ENCODE data around the gene TTC31.
A peak's percentile ranks its signal among the peaks of the same experiment; 100 is the strongest.

TTC31 gene

DNA sequence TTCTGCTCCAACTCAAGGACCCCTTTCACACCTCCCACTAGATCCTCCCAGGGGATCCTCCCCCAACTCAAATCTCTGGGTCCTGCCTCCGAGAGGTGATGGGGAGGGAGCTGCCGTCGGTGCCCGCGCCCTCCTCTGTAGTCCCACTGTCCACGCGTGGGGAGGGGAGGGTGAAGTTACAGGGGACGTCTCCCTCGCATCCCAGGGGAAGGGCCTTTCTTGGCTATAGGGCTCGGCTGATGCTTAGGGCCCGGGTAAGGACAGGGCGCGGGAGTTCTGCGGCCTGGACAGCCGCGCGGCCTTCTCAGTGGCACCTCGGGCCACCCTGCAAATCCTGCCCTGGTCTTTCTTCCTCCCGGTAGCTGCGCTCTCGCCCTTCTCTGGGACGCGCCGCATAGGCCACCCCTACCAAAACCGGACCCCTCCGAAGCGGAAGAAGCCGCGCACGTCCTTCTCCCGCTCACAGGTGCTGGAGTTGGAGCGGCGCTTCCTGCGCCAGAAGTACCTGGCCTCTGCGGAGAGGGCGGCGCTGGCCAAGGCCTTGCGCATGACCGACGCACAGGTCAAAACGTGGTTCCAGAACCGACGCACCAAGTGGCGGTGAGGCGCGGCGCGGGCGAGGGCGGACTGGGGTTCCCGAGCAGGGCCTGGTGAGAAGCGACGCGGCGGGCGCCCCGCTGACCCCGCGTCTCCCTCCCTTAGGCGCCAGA lies 32.5 kb downstream of the TTC31 start:
- peak overlapping the region; percentile 3 to 31 (median 23) for H3K4me3 ChIP-seq
- H3K27ac ChIP-seq, result no peak overlapping the region

DNA sequence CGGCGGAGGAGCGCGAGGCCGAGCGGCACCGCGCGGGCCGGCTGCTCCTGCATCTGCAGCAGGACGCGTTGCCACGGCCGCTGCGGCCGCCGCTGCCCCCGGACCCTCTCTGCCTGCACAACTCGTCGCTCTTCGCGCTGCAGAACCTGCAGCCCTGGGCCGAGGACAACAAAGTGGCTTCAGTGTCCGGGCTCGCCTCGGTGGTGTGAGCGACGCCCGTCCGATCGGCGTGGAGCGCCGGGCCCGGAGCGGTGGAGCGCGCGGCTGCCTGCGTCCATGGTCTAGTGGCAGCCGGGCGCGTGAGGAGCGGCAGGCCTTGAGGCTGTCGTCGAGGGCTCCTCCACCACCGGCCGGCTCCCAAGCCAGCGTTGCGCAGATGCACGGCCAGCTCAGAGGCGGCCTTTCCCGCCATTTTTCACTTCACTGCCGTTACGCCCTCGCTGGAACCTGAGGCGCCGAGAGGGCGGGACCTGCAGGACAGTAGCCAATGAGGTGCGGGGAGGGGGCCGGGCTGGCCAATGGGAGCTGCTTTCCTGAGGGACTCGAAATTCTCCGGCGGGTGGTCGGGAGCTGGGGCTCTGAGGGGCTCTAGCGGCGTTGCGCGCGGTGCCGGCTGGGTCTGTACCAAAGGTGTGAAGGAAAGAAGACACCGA lies 33.2 kb downstream of the TTC31 start:
- Histone ChIP-seq H3K27ac (no peak overlapping the region), H3K4me3 (peak overlapping the region; percentile 3 to 31 (median 23))

DNA sequence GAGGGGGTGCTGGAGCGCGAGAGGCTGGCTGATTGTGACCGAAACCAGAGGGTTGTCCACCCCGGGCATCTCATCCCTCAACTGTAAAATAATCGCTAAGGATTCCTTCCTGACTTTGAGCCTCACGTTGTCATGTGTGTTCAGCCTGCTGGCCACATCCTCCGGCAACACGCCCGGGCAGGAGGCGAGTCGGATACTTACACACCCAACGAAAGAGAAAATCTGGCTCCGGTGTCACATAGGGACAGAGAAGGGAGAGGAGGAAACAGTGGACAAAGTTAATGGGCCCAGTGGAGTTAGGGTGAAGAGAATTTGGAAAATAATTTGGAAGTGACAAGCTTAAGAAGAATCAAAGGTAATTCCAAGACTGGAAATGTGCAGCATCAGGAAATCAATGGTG lies 33.8 kb downstream of the TTC31 start:
- Histone ChIP-seq H3K27ac (no peak overlapping the region), H3K4me3 (peak overlapping the region in 3 of 7 experiments; percentile 23 to 31 (median 31))

DNA sequence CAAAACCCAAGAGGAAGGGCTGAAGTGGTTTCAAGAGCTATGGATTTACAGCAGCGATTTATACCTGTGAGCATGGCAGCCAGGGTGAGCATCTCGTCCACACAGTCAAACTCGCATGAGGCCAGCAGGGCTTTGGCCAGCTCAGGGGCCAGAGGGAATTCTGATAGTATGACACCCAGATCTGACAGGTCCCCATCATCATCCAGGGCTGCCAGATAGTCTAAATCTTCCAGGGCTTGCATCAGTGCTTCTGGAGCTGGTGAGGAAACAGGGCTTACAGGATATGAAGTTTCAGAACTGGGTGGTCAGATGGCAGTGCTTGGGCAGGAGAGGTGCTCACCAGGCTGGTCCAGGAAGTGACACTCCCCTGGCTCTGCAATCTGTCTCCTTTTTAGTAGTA lies 39.6 kb downstream of the TTC31 start:
- Histone ChIP-seq H3K4me3 (no peak overlapping the region), H3K27ac (no peak overlapping the region)

DNA sequence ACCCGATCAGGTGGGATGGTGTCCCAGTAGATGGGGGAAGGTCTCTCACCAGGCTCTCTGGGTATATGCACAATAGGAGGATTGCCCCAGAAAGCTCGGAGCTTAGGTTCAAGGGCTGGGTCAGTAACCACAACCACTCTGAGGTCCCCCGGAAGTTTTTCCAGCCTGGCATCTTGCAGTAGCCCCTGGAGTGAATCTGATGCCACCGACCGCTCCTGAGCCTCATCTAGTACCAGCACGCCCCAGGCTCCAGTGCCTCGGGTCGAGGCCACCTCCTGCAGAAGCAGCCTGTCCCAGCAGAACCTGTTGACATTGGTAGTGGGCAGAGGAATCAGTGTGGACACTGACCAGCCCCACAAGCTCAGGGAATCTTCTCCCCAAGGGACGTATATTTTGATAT lies 41.1 kb downstream of the TTC31 start:
- no peak overlapping the region for H3K27ac ChIP-seq
- H3K4me3 ChIP-seq, result no peak overlapping the region

DNA sequence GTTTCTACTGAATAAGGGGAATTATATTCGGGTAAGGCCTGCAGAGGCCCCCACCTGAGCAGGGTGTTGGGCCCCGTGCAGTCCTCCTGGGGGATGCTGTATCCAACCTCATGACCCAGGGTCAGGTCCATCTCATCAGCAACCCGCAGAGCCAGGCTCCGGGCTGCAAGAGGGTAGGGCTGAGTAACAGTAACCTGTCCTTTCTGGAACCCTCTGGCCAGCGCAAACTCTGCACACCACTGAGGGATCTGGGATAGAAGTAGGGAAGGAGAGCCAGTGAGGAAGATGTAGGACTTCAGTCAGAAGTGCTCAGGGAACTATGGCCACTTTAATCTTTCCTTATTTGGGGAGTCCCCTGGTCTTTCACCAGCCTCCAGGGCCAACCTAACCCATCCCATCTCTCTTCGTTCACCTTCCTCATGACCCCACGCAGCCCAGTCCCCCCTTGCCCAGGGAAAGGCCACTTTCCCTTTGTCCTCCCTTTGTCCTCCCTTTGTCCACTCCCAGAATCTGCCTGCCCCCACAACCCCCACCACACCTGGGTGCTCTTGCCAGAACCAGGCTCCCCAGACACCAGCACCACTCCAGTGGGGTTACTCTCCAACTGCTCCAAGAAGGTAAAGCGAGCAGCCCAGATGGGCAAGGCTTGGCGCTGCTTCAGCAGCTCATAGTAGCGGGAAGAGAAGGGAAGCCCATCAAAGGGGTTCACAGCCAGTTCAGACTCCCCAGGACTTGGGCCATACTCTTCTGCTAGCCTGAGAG lies 42.3 kb downstream of the TTC31 start:
- Histone ChIP-seq H3K4me3 (no peak overlapping the region), H3K27ac (no peak overlapping the region)

DNA sequence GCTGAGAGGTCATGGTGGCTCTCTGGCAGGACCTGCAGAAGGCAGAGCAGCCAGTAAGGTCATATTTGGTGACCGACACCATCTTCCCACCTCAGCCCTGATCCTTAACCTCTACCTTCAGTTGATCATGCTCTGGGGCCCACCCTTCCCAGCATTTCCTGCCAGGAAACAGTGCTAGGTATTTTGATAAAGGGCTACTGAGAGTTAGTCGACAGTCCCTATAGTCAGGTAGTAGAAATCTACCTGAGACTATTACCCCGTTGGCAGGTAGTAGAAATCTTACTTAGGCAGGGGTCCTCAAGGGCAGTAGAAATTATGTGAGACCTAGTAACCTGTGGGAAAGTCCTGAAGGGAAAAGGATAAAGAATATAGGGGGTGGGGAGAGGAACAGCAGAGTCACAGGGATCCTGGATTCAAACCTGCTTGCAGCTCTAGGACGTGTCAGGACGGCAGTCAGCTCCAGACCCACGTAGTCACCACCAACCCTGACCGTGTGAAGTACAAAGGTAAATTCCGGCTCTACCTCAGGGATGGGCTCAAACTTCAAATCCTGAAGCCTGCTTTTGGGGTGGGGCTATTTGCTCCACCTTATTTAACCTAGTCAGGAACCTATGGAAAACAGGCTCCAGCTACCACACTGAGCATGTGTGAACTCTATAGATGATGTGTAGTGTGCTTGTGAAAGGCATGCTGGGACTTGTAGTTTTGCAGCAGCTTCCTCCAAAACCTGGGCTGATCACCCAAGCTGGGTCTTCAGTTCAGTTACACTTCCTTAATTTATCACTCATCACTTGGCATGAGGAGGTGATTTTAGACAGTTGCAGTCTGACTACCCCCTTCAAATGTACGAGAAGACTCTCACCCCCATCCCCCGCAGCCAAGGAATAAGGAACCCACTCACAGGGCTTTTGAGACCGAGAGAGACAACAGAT lies 43.1 kb downstream of the TTC31 start, which contains the start of gene DQX1:
TSS of gene DQX1 (minus strand) at position 515 of the 932 bp plus-strand sequence. CDS start at position 13, 502 bp downstream.
- H3K27ac ChIP-seq, result peak within 1 kb of the TSS in 1 of 21 experiments; percentile 34
- H3K4me3 ChIP-seq, result no peak within 1 kb of the TSS

DNA sequence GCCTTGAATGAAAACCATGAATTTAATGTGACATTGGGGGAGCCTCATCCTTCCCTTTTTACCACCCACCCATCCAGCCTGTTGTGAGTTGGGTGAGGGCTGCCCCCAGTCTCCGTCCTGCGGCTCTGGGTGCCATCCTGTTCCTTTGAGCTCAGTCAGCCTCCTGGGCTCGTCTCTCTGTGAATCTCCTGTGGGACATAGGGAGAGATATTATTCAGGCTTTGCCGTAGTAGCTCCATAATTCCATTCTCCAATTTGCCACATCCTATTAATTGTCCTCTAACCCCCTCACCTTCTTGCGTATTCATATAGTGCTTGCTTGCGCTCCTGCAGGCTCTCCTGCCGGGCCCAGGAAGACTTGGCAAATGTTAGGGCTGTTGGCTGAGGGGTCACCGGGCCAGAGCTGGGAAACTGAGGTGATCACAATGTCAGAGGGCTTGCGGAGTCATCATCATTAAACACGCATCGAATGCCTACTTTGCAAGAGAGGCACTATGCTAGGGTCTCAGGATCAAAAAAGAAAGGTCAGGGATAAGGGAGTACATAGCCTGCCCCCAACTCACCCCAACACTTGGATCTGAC lies 43.9 kb downstream of the TTC31 start:
- Histone ChIP-seq H3K4me3 (no peak overlapping the region), H3K27ac (no peak overlapping the region)

DNA sequence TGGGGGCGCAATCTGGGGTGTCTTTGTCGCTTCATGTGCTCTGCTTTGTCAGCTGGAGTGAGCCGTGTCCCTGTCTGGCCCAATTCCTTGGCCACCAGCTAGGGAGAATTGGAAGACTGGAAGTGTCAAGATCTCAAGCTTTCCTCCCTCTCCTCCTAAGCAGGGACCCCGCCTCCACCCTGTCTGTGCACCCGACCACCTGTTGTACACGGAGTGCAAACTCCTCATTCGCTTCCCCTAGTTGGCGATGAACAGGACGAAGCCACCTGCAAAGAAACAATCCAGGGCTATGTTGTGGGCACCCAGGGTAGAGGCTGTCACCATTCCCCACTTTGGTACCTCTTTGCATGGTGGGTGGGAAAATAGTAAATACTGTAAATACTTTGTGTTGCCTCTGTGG lies 44.9 kb downstream of the TTC31 start:
- H3K4me3 ChIP-seq, result no peak overlapping the region
- H3K27ac ChIP-seq, result no peak overlapping the region

DNA sequence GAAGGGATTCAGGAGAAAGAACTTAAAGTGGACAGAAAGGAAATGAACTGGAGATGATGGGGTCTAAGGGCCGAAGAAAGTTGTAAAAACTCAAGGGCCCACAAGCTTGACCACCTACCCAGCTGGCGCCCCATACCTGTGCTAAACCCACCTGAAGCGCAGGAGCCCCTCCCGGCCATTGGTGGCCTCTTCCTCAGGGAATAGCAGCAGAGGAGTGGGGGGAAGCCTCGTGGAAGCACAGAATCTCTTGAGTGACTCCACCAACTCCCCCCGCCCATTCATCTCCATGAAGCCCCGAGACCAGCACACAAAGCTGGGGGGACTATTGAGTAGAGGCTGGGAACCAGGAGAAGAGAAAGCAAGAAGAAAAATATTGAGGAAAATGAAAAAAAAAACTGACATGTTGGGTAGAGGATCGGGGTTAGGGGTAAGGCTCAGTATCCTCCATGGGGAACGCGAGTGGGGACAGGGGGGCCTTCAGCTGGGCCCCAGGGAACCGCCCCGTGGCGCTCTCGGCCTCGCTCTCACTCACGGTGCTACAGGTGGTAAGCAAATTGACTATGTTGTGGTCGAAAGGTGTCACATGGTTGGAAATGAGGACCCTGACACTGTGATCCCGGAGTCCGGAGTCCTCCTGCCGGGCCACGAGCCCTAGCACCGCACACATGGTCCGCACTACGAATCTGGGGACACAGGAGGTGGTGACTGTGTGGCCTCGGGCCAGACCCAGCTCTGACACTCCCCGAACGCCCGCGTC lies 45.9 kb downstream of the TTC31 start:
- peak overlapping the region; percentile 91 to 96 (median 94) for H3K4me3 ChIP-seq
- H3K27ac ChIP-seq, result peak overlapping the region; percentile 77 to 98 (median 94)

DNA sequence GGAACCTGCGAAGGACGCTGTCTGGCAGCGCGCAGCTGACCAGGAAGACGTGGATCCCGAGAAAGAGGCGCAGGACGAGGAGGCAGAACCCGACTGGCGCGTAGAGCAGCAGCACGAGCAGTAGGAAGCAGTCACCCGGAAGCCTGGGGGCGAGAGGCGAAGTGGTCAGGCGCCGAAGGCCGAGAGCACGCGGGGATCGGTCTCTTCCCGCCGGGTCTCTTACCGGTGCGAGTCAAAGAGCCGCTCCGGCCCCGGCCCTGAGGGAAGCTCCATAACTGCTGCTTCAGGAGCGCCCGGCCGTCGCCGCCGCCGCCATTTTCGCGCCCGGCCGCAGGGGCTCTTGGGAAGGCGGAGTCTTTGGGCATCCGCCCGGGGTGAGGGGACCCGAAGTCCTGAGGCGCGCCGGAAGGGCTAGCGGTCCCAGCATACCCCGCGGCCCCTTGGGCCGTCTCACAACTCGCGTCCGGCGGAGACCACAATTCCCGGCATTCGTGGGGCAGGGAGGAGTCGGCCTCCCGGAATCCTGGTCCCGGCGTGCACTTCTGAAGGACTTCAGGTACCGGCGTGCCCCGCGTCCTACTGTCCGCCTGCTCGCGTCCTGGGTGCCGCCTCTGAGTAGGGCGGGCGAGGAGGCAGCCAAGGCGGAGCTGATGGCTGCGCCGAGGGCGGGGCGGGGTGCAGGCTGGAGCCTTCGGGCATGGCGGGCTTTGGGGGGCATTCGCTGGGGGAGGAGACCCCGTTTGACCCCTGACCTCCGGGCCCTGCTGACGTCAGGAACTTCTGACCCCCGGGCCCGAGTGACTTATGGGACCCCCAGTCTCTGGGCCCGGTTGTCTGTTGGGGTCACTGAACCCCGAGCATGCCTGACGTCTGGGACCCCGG lies 46.7 kb downstream of the TTC31 start, which contains the start of the genes AUP1 and HTRA2:
TSS of gene AUP1 (minus strand) at position 350 of the 882 bp plus-strand sequence. CDS start at position 273, 77 bp downstream.
TSS of gene HTRA2 (plus strand) at position 577 of the 882 bp plus-strand sequence. CDS start at position 651, 74 bp downstream.
- Histone ChIP-seq H3K27ac (peak within 1 kb of the TSS; percentile 77 to 98 (median 94)), H3K4me3 (peak within 1 kb of the TSS; percentile 91 to 96 (median 94))

DNA sequence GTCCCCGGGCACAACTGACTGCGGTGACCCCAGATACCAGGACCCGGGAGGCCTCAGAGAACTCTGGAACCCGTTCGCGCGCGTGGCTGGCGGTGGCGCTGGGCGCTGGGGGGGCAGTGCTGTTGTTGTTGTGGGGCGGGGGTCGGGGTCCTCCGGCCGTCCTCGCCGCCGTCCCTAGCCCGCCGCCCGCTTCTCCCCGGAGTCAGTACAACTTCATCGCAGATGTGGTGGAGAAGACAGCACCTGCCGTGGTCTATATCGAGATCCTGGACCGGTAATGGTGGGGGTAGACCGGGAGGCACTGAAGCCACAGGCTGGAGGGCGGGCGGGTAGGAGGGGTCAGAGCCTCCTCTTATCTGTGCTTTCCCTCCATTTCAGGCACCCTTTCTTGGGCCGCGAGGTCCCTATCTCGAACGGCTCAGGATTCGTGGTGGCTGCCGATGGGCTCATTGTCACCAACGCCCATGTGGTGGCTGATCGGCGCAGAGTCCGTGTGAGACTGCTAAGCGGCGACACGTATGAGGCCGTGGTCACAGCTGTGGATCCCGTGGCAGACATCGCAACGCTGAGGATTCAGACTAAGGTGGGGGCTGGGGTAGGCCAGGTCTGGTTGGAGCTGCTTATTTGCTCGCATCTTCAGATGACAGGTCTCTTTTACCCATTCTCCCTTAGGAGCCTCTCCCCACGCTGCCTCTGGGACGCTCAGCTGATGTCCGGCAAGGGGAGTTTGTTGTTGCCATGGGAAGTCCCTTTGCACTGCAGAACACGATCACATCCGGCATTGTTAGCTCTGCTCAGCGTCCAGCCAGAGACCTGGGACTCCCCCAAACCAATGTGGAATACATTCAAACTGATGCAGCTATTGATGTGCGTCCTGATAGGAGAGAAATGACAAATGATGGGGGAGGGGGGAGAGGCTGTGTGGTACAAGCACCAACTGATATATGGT lies 47.6 kb downstream of the TTC31 start:
- peak overlapping the region; percentile 91 to 96 (median 94) for H3K4me3 ChIP-seq
- H3K27ac ChIP-seq, result peak overlapping the region; percentile 54 to 98 (median 94)

DNA sequence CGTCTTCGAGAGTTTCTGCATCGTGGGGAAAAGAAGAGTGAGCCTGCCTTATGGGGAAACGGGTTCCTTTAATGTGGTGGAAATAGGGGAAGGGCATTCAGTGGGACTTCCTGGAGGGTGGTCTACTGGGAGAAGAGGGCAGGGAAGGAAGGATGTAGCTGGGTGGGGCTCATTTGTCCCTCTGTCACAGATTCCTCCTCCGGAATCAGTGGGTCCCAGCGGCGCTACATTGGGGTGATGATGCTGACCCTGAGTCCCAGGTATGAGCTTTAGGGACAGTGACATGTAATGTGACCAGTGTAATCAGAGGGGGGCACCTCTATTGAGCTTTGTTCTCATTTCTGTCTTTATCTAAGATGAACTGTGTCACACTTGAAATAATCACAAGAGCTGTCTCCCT lies 48.8 kb downstream of the TTC31 start:
- no peak overlapping the region for H3K4me3 ChIP-seq

DNA sequence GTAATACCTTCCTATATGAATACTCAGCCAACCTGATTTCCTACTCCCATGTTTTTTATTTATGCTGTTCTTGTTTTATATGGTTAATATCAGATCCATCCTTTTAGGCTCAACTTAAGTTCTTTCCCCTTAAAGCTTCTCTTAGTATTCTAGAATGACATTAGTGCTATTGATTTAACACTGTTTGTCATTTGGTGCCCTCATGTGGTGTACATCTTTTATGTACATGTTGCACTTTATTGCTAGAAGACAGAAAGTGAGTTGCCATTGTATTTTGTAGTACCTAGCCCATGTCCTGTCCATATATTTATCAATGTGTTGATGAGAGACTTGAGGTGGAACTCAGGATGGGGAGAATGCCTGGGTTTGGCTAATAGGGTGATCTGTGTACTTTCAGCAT lies 49.3 kb downstream of the TTC31 start:
- Histone ChIP-seq H3K27ac (no peak overlapping the region), H3K4me3 (no peak overlapping the region)

More for the DNA sequence above, 48.8 kb downstream of the TTC31 start:
- peak overlapping the region in 2 of 21 experiments; percentile 94 for H3K27ac ChIP-seq

DNA sequence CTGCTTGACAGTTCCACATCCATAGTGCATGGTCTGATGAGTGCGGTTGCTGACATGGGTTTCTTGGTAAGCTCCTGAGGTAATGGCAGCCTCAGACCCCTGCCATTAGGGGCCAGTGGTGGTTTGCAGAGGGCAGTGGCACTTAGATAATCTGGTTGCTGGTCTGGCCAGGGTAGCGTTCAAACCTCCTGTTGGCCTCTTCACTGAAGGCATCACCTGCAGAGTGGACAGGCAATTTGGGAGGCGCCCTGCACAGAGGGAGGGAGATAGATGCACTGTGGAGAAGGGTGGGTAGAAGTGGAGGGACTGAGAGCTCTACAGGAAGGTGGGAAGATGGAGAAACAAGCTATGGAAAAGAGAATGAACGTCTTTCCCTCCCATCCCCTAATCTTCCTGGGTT lies 50.6 kb downstream of the TTC31 start:
- Histone ChIP-seq H3K27ac (no peak overlapping the region), H3K4me3 (no peak overlapping the region)

DNA sequence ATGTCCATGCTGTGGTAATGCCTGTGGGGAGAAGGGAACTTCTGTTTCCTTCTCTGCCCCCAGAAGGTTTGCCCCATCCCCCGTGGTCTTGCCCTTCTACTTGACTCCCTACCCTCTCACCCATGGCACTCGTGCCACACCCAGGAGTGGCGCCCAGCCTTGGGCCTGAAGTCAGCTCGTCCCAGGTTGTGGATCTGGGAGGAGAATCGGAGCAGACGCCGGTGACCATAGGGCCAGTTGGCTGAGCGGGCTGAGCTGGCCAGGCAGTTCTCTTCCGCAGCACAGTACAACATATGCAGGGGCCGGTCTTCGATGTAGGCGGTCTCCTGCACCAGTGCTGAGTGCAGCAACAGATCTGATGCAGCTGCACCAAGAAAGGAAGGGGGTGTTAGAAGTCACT lies 51.5 kb downstream of the TTC31 start:
- Histone ChIP-seq H3K4me3 (no peak overlapping the region), H3K27ac (no peak overlapping the region)
